GM12801 (cell line): Measurements from ENCODE around the gene PDGFRB.

Experiments used
- TF ChIP-seq, protein P1 (sequence below): IDR thresholded peaks from one replicate; pipeline ENCODE4 v1.5.1; 2011; ENCODE audit warnings: control low read depth; ENCODE audit not compliant: insufficient read length; ENCODE audit errors: extremely low read depth

Gene PDGFRB

DNA sequence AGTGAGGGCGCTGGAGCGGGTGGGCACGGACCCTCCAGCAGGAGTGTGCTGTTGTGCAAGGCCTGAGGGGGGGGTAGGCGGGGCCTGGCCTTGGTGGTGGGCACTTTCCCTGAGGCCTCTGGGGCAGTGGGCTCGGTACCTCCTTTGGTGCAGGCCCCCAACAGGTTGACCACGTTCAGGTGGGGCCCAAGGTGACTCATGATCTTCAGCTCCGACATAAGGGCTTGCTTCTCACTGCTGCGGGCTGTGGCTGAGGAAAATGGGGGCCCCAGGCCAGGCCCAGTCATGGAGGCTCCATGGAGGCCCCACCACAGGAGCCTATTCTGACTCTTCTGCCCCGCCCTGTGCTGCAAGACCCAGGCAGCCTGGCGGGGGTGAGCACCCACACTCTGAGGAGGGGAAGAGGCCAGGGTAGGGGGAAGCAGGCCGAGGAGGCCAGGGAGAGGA is 31.5 kb downstream of the PDGFRB start:
- TF ChIP-seq, protein P1, sequence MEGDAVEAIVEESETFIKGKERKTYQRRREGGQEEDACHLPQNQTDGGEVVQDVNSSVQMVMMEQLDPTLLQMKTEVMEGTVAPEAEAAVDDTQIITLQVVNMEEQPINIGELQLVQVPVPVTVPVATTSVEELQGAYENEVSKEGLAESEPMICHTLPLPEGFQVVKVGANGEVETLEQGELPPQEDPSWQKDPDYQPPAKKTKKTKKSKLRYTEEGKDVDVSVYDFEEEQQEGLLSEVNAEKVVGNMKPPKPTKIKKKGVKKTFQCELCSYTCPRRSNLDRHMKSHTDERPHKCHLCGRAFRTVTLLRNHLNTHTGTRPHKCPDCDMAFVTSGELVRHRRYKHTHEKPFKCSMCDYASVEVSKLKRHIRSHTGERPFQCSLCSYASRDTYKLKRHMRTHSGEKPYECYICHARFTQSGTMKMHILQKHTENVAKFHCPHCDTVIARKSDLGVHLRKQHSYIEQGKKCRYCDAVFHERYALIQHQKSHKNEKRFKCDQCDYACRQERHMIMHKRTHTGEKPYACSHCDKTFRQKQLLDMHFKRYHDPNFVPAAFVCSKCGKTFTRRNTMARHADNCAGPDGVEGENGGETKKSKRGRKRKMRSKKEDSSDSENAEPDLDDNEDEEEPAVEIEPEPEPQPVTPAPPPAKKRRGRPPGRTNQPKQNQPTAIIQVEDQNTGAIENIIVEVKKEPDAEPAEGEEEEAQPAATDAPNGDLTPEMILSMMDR = no peak

DNA sequence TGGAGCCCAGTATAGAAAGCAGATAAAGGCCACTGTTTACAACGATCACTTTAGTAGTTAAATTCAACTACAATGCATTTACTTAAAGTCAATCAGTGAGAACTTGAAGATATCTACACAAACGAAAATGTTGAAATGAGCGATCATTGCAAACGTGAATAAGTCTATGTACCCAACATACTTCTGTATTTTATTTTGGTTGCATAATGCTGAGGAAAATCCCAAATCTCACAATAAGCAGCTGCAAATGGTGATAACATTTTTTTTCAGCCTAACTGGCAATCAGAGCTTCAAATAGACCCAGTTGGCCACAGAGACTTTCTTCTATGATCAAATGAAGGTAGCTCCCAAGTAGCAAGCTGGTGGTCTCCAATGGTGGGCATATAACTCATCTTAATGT is 32.1 kb downstream of the PDGFRB start:
- TF ChIP-seq, protein P1 = no peak

DNA sequence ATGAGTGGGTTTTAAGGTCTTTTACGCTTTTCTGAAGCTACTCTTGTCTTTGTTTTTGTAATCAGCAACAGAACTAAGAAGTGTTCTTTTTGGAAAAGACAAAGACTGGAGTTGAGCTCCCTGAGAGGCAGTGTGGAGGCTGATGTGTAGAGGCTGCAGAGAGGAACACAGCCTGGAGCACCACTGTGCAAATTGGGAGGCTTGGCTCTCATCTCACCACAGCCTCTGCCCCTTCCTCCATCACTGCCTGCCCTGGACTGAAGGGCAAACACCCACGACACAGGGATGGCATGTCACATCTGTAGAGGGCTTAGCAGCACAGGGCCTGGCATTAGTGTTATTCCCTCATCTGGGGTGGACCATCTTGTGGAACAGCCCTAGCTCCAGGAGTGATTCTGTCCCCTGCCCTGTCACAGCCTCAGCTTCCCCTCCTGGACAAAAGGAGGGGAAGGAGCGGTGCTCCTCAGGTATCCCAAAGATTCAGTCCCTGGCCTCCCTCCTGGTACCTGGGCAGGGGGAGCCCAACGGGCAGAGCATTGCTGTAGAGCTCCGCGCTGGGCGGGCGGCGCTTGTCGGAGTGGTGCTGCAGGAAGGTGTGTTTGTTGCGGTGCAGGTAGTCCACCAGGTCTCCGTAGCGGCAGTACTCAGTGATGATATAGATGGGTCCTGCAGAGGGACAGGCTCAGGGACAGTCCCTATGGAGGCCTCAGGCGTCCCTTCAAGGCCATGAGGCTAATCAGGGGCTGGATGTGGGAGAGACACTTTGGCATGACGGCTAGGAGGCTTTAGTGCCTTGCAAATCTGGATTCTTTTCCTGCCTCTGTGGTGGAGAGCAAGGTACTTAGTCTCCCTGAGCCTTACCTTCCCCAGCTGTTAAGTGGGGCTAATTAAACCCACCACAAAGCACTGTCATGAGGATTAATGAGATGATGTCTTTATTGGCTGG is 32.8 kb downstream of the PDGFRB start:
- TF ChIP-seq, protein P1 = no peak

DNA sequence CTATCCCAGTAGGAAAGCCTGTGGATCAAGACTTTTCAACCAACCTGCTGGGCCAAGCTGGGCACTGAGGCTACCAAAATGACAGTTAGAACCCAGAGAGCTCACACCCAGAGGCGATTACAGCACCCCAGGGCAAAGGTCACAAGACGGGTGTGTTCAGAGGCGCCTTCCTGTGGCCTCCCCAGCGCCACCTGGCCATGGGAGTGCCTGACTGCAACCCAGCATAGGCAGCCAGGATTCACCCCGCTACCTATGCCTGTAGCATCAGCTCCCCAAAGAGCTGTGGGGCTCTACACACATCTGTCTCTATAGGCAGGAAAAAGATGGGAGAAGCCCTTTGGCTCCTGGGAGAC is 33.5 kb downstream of the PDGFRB start:
- TF ChIP-seq, protein P1 = no peak

DNA sequence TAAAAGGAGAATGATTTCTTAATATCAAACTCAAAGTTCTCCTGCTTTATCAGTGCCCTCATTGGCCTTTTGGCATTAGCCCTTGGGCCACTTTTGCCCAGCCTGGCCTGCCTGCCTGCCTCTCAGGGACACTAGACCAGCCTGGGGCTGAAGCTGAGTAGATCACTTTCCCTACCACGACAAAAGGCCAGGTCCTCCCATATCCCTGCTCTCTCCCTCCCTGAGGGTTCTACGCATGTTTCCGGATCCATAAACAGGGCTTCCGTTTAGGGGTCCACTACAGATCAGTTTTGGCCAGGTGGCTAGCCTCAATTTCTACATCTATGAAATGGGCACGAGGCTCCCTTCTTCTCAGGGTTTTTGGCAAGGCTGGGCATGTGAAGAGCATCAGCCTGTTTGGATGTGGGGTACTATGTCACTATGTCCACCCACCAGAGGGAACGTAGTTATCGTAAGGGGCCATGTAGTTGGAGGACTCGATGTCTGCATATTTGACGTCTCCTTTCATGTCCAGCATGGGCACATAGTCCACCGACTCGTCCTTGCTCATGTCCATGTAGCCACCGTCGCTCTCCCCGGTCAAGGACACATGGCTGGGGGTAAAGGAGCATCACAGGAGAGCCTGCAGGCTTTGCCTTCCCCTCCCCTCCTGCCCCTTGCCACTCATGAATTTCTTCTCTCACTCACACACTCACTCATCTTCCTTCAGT is 34.0 kb downstream of the PDGFRB start:
- TF ChIP-seq, protein P1 = no peak

DNA sequence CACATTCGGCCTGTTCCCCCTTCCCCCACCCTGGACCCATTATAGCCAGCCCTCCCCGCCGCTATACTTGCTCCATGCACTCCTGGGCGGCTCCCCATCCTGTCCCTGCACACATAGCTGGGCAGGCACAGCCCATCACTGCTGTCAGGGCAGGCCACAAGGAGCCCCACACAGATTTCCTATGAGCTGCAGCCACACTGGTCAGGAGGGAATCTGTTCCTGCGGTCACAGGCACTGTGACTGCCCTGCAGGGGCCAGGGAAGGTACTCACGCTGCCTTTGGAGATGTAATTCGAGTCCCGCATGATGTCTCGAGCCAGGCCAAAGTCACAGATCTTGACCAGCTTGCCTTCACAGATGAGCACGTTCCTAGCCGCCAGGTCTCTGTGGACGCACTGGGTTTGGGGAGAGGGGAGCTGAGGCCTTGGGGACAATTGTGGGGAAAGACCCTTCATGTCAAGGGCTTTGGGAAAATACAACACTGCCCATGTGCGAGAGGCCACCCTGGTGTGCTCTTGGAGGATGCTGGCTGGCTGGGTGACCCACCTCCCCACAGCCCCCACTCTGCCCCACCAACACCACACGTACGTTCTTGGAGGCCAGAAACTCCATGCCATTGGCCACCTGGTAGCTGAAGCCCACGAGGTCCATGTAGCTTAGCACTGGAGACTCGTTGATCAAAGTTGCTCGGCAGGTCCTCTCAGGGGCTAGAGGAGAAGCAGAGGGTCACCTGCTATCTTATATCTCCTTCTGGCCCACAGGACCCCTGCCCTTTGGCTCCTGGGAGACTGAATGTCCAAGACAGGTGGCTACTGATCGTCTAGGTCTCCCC is 34.8 kb downstream of the PDGFRB start:
- TF ChIP-seq, protein P1 = no peak

DNA sequence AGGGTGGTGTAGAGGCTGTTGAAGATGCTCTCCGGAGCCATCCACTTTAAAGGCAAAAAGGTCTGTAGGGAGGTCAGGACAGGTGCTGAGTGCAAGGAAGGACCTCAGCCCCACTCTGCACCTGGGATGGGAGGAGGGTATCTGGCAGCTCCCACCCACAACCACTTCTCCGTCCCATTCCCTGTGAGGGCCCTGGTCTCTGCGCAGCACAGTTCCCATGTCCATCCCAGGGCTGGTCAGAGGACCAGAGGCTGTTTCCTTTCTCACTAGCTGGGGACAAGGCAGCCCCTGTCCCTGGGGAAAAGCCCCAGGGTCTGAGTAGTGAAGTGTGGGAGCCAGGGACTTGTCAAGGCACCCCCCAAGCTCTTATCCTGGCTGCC is 35.6 kb downstream of the PDGFRB start:
- TF ChIP-seq, protein P1 = no peak
